HUES64 (cell line): ENCODE data around the gene PRKCD.

Source experiments
- H3K27ac ChIP-seq: 2 replicates; pipeline ENCODE4 v1.7.0; 2013; ENCODE audit warnings: low read depth, low read length, inconsistent platforms
- H3K27me3 ChIP-seq: 2 replicates; pipeline ENCODE4 v1.6.1; 2013; ENCODE audit warnings: mild to moderate bottlenecking, low read length; ENCODE audit not compliant: insufficient read depth
- H3K36me3 ChIP-seq: 2 replicates; pipeline ENCODE4 v1.6.1; 2013; ENCODE audit warnings: mild to moderate bottlenecking, low read length; ENCODE audit not compliant: insufficient read depth
- H3K4me1 ChIP-seq: 2 replicates; pipeline ENCODE4 v1.6.1; 2013; ENCODE audit warnings: mild to moderate bottlenecking, low read length, moderate library complexity; ENCODE audit not compliant: insufficient read depth
- H3K4me3 ChIP-seq: 2 replicates; pipeline ENCODE4 v1.5.1; 2013; ENCODE audit warnings: mild to moderate bottlenecking, low read length, moderate library complexity
- H3K9ac ChIP-seq: 2 replicates; pipeline ENCODE4 v1.6.1; 2013; ENCODE audit warnings: mild to moderate bottlenecking, low read depth, low read length
- H3K9me3 ChIP-seq: 2 replicates; pipeline ENCODE4 v1.6.1; 2013; ENCODE audit warnings: low read depth, low read length; ENCODE audit not compliant: insufficient read depth
- WGBS: fragments of 150-250, 120-280 bp; methylation state at CpG from one replicate; pipeline ENCODE4 v1.1.7; 2013; ENCODE audit warnings: missing lambda C conversion rate; 5-methylcytosine and 5-hydroxymethylcytosine counted together

The PRKCD gene

GRCh38 chr3:53230789-53231188 is 69.8 kb downstream of the PRKCD start:
- H3K27me3 ChIP-seq: no peaks in the 10 kb centered on the region
- WGBS: 95% methylated on average over 5 of the region's 5 CpGs
- H3K27ac ChIP-seq: no peak overlapping the region
- H3K9ac ChIP-seq: no peak overlapping the region
- H3K36me3 ChIP-seq: peaks cover 99% of the 10 kb centered on the region
- no peaks in the 10 kb centered on the region for H3K4me1 ChIP-seq
- no peak overlapping the region for H3K4me3 ChIP-seq
- H3K9me3 ChIP-seq: no peaks in the 10 kb centered on the region

DNA sequence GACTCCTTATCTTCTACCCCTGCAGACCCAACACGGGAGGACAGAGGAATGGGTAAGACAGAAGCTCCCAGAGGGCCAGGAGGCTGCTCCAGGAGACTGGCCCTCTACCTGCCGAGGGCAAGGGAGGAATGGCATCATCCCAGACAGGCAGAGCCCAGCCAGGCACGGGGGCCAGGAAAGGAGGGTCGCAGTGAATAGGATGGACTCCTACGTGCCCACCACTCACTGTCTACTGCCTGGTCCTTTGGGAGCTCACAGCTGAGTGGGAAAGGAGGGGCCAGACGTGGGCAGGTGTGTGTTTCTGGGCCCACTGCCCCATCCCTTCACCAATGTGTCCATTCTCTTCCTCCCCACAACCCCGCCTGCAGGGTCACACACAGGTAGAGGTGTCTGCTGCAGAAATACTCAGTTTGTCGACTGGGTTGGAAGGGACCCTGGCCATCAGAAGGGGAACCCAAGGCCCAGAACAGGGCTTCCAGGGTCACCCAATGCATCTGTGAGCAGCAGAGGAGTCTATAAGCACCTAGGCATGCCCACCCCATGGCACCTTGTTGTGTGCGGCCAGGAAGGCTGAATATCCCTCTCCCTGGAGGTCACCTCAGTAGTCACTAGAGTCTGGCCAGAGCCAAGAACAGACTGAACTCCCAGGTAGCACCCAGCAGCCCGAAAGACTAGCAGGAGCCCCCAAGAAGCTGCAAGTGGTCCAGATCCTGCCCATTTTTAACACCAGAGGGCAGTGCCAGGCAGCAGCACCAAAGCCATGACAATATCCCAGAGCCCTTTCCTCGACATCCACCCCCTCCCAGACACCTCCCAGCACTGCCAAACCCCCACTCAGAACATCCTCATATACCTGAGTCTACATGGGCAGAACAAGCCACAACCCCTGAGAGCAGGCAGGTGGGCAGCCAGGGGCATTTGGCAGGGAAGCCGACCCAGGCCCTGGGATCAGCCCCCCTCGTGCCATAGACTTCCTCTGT is 70.8 kb downstream of the PRKCD start:
- H3K36me3 ChIP-seq: peaks cover 99% of the 10 kb centered on the region
- H3K27ac ChIP-seq: no peak overlapping the region
- 86% methylated on average over 13 of the region's 13 CpGs for WGBS
- H3K4me3 ChIP-seq: no peak overlapping the region
- no peaks in the 10 kb centered on the region for H3K27me3 ChIP-seq
- no peaks in the 10 kb centered on the region for H3K9me3 ChIP-seq
- no peaks in the 10 kb centered on the region for H3K4me1 ChIP-seq
- no peak overlapping the region for H3K9ac ChIP-seq

DNA sequence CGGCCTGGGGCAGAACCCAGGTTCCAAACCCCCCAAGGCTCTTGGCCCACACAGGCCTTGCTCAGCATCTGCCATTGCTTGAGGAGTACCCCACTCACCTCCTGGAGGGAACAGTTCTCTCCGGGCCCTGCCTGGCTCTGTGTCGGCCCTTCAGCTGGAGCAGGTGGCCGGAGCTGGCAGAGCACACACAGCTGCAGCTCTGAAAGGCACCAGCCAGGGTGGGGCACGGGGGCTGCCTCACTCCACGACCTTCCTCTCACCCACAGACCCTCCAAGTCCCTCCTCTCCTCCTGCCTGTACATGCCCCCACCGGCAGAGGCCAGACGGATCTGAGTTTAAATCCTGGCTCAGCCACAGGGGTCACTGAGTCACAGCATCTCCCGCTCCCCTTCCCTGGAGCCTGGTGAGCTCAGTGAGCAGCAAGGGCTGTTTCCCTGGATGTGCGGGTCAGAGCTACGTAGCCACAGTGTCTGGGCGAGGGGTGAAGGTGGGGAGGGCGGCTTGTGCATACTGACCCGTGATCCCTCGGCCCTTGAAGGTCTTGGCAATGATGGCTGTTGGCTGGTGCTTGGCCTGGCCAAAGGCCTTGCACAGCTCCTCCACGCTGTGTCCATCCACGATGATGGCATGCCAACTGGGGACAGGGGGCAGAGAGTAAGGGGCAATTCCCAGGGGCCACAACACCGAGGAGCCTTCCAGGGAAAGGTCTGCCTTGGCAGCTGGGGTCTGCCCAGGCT is 71.8 kb downstream of the PRKCD start:
- Histone ChIP-seq H3K36me3 (peaks cover 98% of the 10 kb centered on the region), H3K9ac (no peak overlapping the region), H3K27me3 (no peaks in the 10 kb centered on the region), H3K4me3 (no peak overlapping the region), H3K4me1 (no peaks in the 10 kb centered on the region), H3K27ac (no peak overlapping the region), H3K9me3 (no peaks in the 10 kb centered on the region)
- WGBS: 84% methylated on average over 18 of the region's 18 CpGs

- H3K9me3 ChIP-seq: no peaks in the 10 kb centered on the region
- no peaks in the 10 kb centered on the region for H3K27me3 ChIP-seq
- H3K9ac ChIP-seq: no peak overlapping the region
- peaks cover 98% of the 10 kb centered on the region for H3K36me3 ChIP-seq
- WGBS: 88% methylated on average over 15 of the region's 15 CpGs
- H3K4me3 ChIP-seq: no peak overlapping the region
- H3K27ac ChIP-seq: no peak overlapping the region
- no peaks in the 10 kb centered on the region for H3K4me1 ChIP-seq
Observed at GRCh38 chr3:53234130-53234840, 73.3 kb downstream of the PRKCD start.

- Histone ChIP-seq H3K36me3 (peaks cover 98% of the 10 kb centered on the region), H3K9ac (no peak overlapping the region), H3K4me3 (no peak overlapping the region), H3K27me3 (no peaks in the 10 kb centered on the region), H3K9me3 (no peaks in the 10 kb centered on the region), H3K27ac (no peak overlapping the region), H3K4me1 (no peaks in the 10 kb centered on the region)
- WGBS: 95% methylated on average over 10 of the region's 10 CpGs
Observed at GRCh38 chr3:53234841-53235232, 73.8 kb downstream of the PRKCD start.

DNA sequence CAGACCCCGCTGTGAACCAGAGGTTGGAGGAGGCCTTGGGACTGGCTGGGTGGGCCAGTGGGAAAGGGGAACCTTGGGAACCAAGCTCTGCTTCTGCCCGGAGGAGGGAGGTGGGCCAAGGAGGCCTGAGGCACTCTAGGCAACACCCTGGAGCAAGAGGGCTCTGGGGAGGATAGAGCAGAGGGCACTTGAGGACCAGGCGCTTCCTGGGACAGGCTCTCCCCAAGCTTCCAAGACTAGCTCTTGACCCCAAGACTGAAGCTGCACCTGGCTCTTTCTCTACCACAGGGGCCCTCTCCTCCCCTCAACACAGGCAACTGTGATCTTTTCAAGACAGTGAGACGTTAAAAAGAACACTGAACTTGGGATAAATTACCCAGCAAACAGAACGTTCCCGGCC is 74.5 kb downstream of the PRKCD start:
- Histone ChIP-seq H3K4me1 (no peaks in the 10 kb centered on the region), H3K9me3 (no peaks in the 10 kb centered on the region), H3K27me3 (no peaks in the 10 kb centered on the region), H3K36me3 (peaks cover 98% of the 10 kb centered on the region), H3K4me3 (no peak overlapping the region), H3K27ac (peak overlapping the region; percentile 64), H3K9ac (no peak overlapping the region)
- WGBS: 89% methylated on average over 6 of the region's 6 CpGs

GRCh38 chr3:53236112-53236841 is 75.3 kb downstream of the PRKCD start:
- 83% methylated on average over 9 of the region's 9 CpGs for WGBS

DNA sequence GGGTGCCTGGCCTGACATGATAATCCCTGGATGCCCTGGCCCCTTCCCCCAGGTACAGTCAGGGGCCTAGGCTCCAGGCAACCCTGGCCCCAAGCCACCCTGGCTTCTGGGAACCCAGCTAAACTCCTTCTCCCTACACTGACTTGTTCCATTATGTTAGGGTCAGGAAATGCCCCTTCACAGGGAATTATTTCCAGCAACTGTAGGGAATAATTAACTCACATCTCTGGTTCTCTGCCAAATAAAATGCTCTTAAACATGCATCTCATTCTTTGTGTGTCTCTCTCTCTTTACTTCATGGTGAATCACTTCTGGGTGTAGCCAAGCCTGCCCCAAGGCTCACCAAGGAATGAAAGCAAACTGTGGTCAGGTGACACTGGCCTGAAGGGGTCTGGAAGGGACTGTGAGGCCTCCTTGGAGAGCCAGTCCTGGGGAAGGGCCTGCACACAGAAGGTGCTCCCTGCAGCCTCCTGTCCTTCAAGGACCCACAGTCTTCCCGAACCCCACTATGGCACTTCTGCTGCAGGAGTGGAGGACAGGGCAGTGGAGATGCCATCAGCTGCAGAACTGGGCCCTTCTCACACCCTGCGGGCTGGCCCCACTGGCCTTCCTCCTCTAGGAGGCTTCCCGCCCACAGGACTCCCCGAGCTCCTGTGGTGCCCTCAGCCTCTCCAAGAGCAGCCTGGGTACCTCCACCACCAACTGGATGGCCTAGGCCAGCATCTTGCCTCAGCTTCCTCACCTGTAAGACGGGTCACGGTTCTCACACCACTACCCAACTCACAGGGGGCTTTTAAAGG is 77.2 kb downstream of the PRKCD start:
- Histone ChIP-seq H3K36me3 (peaks cover 95% of the 10 kb centered on the region), H3K27ac (no peak overlapping the region), H3K9ac (no peak overlapping the region), H3K27me3 (no peaks in the 10 kb centered on the region), H3K4me3 (no peak overlapping the region), H3K4me1 (peaks cover 6% of the 10 kb centered on the region), H3K9me3 (no peaks in the 10 kb centered on the region)
- 95% methylated on average over 6 of the region's 6 CpGs for WGBS

More at GRCh38 chr3:53236112-53236841, 75.3 kb downstream of the PRKCD start:
- Histone ChIP-seq H3K9me3 (no peaks in the 10 kb centered on the region), H3K36me3 (peaks cover 98% of the 10 kb centered on the region), H3K4me3 (no peak overlapping the region), H3K9ac (0 out of 2 replicates have a peak overlapping the region, but pooled peaks have one; percentile 22), H3K27me3 (no peaks in the 10 kb centered on the region), H3K4me1 (no peaks in the 10 kb centered on the region), H3K27ac (peak overlapping the region; percentile 64)

- Histone ChIP-seq H3K4me3 (no peak overlapping the region), H3K4me1 (peaks cover 12% of the 10 kb centered on the region), H3K9ac (no peak overlapping the region), H3K36me3 (peaks cover 92% of the 10 kb centered on the region), H3K27ac (no peak overlapping the region), H3K9me3 (no peaks in the 10 kb centered on the region), H3K27me3 (no peaks in the 10 kb centered on the region)
- 91% methylated on average over 4 of the region's 4 CpGs for whole genome bisulfite sequencing
Observed at GRCh38 chr3:53238886-53239285, 77.9 kb downstream of the PRKCD start.

- Histone ChIP-seq H3K36me3 (peaks cover 86% of the 10 kb centered on the region), H3K27ac (no peak overlapping the region), H3K4me1 (peaks cover 13% of the 10 kb centered on the region)
Observed at GRCh38 chr3:53239800-53240199, 78.8 kb downstream of the PRKCD start.

More at GRCh38 chr3:53239800-53240199, 78.8 kb downstream of the PRKCD start:
- Histone ChIP-seq H3K9ac (no peak overlapping the region), H3K9me3 (no peaks in the 10 kb centered on the region), H3K27me3 (no peaks in the 10 kb centered on the region), H3K4me3 (no peak overlapping the region)
- 87% methylated on average over 5 of the region's 5 CpGs for WGBS
